Hepatocyte (in vitro differentiated cells): ENCODE results near the gene ZEB1.

Source experiments
- EZH2 ChIP-seq: fragments of 200-600 bp; sonication (generic); IDR thresholded peaks from 2 replicates; pipeline ENCODE4 v1.6.1; 2016; ENCODE audit warnings: antibody characterized with exemption, mild to moderate bottlenecking, borderline replicate concordance
- TF ChIP-seq, protein P1 (sequence below): fragments of 200-600 bp; sonication (generic); IDR thresholded peaks from 2 replicates; pipeline ENCODE4 v1.5.1; 2016; ENCODE audit warnings: antibody characterized with exemption, mild to moderate bottlenecking; ENCODE audit not compliant: poor library complexity

DNA sequence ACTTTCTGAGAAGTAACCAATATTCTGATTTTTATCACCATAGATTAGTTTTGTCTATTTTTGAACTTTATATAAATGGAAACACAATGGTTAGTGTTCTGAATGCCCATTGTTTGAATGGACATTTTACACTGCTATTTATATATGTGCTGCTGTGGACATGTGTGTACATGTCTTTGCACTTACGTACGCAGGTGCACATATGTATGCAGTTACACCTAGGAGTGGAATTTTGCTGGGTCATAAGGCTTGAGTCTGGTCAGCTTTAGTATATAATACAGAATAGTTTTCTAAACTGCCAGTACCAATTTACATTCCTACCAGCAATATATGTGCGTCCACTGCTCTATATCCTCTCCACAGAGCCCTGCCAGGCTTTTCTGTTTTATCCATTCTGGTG lies 24.5 kb upstream of the ZEB1 start:
- TF ChIP-seq, protein P1, sequence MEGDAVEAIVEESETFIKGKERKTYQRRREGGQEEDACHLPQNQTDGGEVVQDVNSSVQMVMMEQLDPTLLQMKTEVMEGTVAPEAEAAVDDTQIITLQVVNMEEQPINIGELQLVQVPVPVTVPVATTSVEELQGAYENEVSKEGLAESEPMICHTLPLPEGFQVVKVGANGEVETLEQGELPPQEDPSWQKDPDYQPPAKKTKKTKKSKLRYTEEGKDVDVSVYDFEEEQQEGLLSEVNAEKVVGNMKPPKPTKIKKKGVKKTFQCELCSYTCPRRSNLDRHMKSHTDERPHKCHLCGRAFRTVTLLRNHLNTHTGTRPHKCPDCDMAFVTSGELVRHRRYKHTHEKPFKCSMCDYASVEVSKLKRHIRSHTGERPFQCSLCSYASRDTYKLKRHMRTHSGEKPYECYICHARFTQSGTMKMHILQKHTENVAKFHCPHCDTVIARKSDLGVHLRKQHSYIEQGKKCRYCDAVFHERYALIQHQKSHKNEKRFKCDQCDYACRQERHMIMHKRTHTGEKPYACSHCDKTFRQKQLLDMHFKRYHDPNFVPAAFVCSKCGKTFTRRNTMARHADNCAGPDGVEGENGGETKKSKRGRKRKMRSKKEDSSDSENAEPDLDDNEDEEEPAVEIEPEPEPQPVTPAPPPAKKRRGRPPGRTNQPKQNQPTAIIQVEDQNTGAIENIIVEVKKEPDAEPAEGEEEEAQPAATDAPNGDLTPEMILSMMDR: no peak
- TF ChIP-seq EZH2: no peak
